ENCODE data around the gene SON.
"Not testable (repeated sequence)": the region's sequence is repeated elsewhere in the genome, so short reads cannot be mapped to it uniquely, and the experiment has no call there.

The SON gene

GRCh38 chr21:33588485-33589335 lies 45.9 kb downstream of the SON start, which contains the start of gene DONSON:
Gene DONSON (minus strand): TSS chr21:33588684. CDS start chr21:33588641, 43 bp downstream.
- no peaks in the 10 kb centered on the region for H3K9me3 Mint-ChIP-seq
- H3K27ac Mint-ChIP-seq = peak within 1 kb of the TSS; percentile 86 to 97 (median 93)
- no peaks in the 10 kb centered on the region for H3K27me3 Mint-ChIP-seq (ENCODE audit: low read depth)
- peak within 1 kb of the TSS; percentile 95 for H3K4me3 Mint-ChIP-seq
- TF ChIP-seq CTCF (IDR thresholded peaks at IDR 0.05; ENCODE audit: unreplicated experiment in 3 of 3) = peak in 1 of 3 experiments; percentile 2
- H3K36me3 Mint-ChIP-seq (ENCODE audit: low read depth) = peaks cover 18% of the 10 kb centered on the region
- H3K4me1 Mint-ChIP-seq = peaks cover 20% of the 10 kb centered on the region

- H3K9me3 Mint-ChIP-seq = no peaks in the 10 kb centered on the region
- peaks cover 62% of the 10 kb centered on the region for H3K36me3 Mint-ChIP-seq (ENCODE audit: low read depth)
- no peaks in the 10 kb centered on the region for H3K27me3 Mint-ChIP-seq (ENCODE audit: low read depth)
- no peak overlapping the region for H3K4me3 Mint-ChIP-seq
- no peaks in the 10 kb centered on the region for H3K4me1 Mint-ChIP-seq
- no peak for TF ChIP-seq CTCF (IDR thresholded peaks at IDR 0.05; ENCODE audit: unreplicated experiment in 3 of 3)
- no peak overlapping the region for H3K27ac Mint-ChIP-seq
These were observed 55.2 kb downstream of the SON start for GRCh38 chr21:33598051-33598450.

- no peak for TF ChIP-seq CTCF (IDR thresholded peaks at IDR 0.05; ENCODE audit: unreplicated experiment in 3 of 3)
- Mint-ChIP-seq H3K4me1 (no peaks in the 10 kb centered on the region), H3K9me3 (no peaks in the 10 kb centered on the region), H3K4me3 (no peak overlapping the region), H3K27ac (peak overlapping the region in 1 of 3 experiments; percentile 19), H3K36me3 (ENCODE audit: low read depth) (peaks cover 41% of the 10 kb centered on the region), H3K27me3 (ENCODE audit: low read depth) (no peaks in the 10 kb centered on the region)
These were observed 65.7 kb downstream of the SON start for GRCh38 chr21:33608559-33608958.

GRCh38 chr21:33611006-33611744 lies 68.3 kb downstream of the SON start:
- H3K27ac Mint-ChIP-seq = no peak overlapping the region
- H3K4me1 Mint-ChIP-seq = no peaks in the 10 kb centered on the region
- TF ChIP-seq CTCF (IDR thresholded peaks at IDR 0.05; ENCODE audit: unreplicated experiment in 3 of 3) = no peak
- no peaks in the 10 kb centered on the region for H3K9me3 Mint-ChIP-seq
- H3K36me3 Mint-ChIP-seq (ENCODE audit: low read depth) = peaks cover 38% of the 10 kb centered on the region
- H3K4me3 Mint-ChIP-seq = no peak overlapping the region
- H3K27me3 Mint-ChIP-seq (ENCODE audit: low read depth) = no peaks in the 10 kb centered on the region

- H3K9me3 Mint-ChIP-seq; H3K4me3 Mint-ChIP-seq; H3K27ac Mint-ChIP-seq; H3K4me1 Mint-ChIP-seq; H3K27me3 Mint-ChIP-seq (ENCODE audit: low read depth): not testable (repeated sequence)
- H3K36me3 Mint-ChIP-seq (ENCODE audit: low read depth) = peaks cover 63% of the 10 kb centered on the region
These were observed 74.7 kb downstream of the SON start for GRCh38 chr21:33617565-33617964.

GRCh38 chr21:33618407-33618806 lies 75.6 kb downstream of the SON start:
- Mint-ChIP-seq H3K36me3 (ENCODE audit: low read depth) (peaks cover 63% of the 10 kb centered on the region), H3K9me3 (no peaks in the 10 kb centered on the region), H3K4me3 (no peak overlapping the region), H3K27me3 (ENCODE audit: low read depth) (no peaks in the 10 kb centered on the region), H3K27ac (no peak overlapping the region), H3K4me1 (no peaks in the 10 kb centered on the region)
- TF ChIP-seq CTCF (IDR thresholded peaks at IDR 0.05; ENCODE audit: unreplicated experiment in 3 of 3) = no peak

Measured in nephron (organoid).